ENCODE results near the gene PPP2R3A. TPM values are rescaled to one million over a fixed set of nuclear protein-coding genes. Genes with fewer than 3 reads are reported as not detected.

PPP2R3A gene
- total RNA-seq, 3 donors from 2014 or later (not counting 1 experiment from before 2014, with no cell fraction given) = 0.35 to 0.43 (median 0.40) TPM

- Histone ChIP-seq H3K36me3 (ENCODE audit: control insufficient read depth, insufficient read depth, low read length) (no peaks in the 10 kb centered on the region), H3K27ac (ENCODE audit: low read length) (no peak overlapping the region), H3K4me3 (ENCODE audit: low read length) (no peak overlapping the region), H3K9me3 (ENCODE audit: control insufficient read depth, insufficient read depth, low read length) (no peaks in the 10 kb centered on the region), H3K27me3 (ENCODE audit: control insufficient read depth, insufficient read depth, low read length) (no peaks in the 10 kb centered on the region), H3K4me1 (ENCODE audit: control insufficient read depth, insufficient read depth, low read length) (peaks cover 27% of the 10 kb centered on the region)
- Mint-ChIP-seq H3K27ac (no peak overlapping the region), H3K9me3 (no peaks in the 10 kb centered on the region), H3K4me3 (peak overlapping the region; percentile 72), H3K4me1 (peaks cover 32 to 33% of the 10 kb centered on the region in 2 donors), H3K27me3 (ENCODE audit: low read depth in 2 of 2) (no peaks in the 10 kb centered on the region), H3K36me3 (no peaks in the 10 kb centered on the region)
- intact Hi-C loops (cut with micrococcal nuclease) = no loop called here
- peak in 2 of 3 donors; percentile 39 to 48 for ATAC-seq
- no peak for DNase-seq
- TF ChIP-seq CTCF (IDR thresholded peaks at IDR 0.05) = no peak
- 42% methylated on average over 1 of the region's 1 CpG for WGBS (ENCODE audit: insufficient coverage)
Measured at GRCh38 chr3:136171097-136171542, 205.6 kb downstream of the PPP2R3A start.

GRCh38 chr3:136173939-136174490 is 208.5 kb downstream of the PPP2R3A start:
- Mint-ChIP-seq H3K4me1 (peaks cover 23 to 26% of the 10 kb centered on the region in 2 donors), H3K36me3 (no peaks in the 10 kb centered on the region), H3K4me3 (no peak overlapping the region), H3K27me3 (ENCODE audit: low read depth in 2 of 2) (no peaks in the 10 kb centered on the region), H3K27ac (no peak overlapping the region), H3K9me3 (no peaks in the 10 kb centered on the region)
- DNase-seq (no peak), ATAC-seq (no peak)
- intact Hi-C loops (cut with micrococcal nuclease) = loop anchor here (2.0 kb wide), 1 partner anchor 17 kb away; no protein-coding TSS in a partner anchor
- H3K4me3 ChIP-seq (ENCODE audit: low read length) = no peak overlapping the region
- H3K27ac ChIP-seq (ENCODE audit: low read length) = no peak overlapping the region
- no peaks in the 10 kb centered on the region for H3K9me3 ChIP-seq (ENCODE audit: control insufficient read depth, insufficient read depth, low read length)
- no peaks in the 10 kb centered on the region for H3K27me3 ChIP-seq (ENCODE audit: control insufficient read depth, insufficient read depth, low read length)
- peaks cover 45% of the 10 kb centered on the region for H3K4me1 ChIP-seq (ENCODE audit: control insufficient read depth, insufficient read depth, low read length)
- H3K36me3 ChIP-seq (ENCODE audit: control insufficient read depth, insufficient read depth, low read length) = no peaks in the 10 kb centered on the region
- TF ChIP-seq CTCF (IDR thresholded peaks at IDR 0.05) = no peak

GRCh38 chr3:136177876-136178275 is 212.3 kb downstream of the PPP2R3A start:
- Histone ChIP-seq H3K27ac (ENCODE audit: low read length) (no peak overlapping the region), H3K36me3 (ENCODE audit: control insufficient read depth, insufficient read depth, low read length) (no peaks in the 10 kb centered on the region), H3K4me3 (ENCODE audit: low read length) (no peak overlapping the region), H3K27me3 (ENCODE audit: control insufficient read depth, insufficient read depth, low read length) (no peaks in the 10 kb centered on the region), H3K4me1 (ENCODE audit: control insufficient read depth, insufficient read depth, low read length) (peaks cover 42% of the 10 kb centered on the region), H3K9me3 (ENCODE audit: control insufficient read depth, insufficient read depth, low read length) (no peaks in the 10 kb centered on the region)
- H3K4me1 Mint-ChIP-seq = peaks cover 44 to 60% of the 10 kb centered on the region in 2 donors
- WGBS (ENCODE audit: insufficient coverage) = no CpG with 5 or more reads among the region's 4 CpGs
- H3K36me3 Mint-ChIP-seq = no peaks in the 10 kb centered on the region
- no peaks in the 10 kb centered on the region for H3K27me3 Mint-ChIP-seq (ENCODE audit: low read depth in 2 of 2)
- peak overlapping the region; percentile 45 for H3K4me3 Mint-ChIP-seq
- H3K27ac Mint-ChIP-seq = peak overlapping the region; percentile 47 to 56
- TF ChIP-seq CTCF (IDR thresholded peaks at IDR 0.05) = no peak
- intact Hi-C loops (cut with micrococcal nuclease) = no loop called here
- ATAC-seq (no peak), DNase-seq (no peak)
- no peaks in the 10 kb centered on the region for H3K9me3 Mint-ChIP-seq

GRCh38 chr3:136181741-136182140 is 216.2 kb downstream of the PPP2R3A start:
- Mint-ChIP-seq H3K4me3 (peak overlapping the region; percentile 49), H3K27ac (peak overlapping the region; percentile 83 to 88), H3K36me3 (no peaks in the 10 kb centered on the region), H3K27me3 (ENCODE audit: low read depth in 2 of 2) (no peaks in the 10 kb centered on the region), H3K9me3 (no peaks in the 10 kb centered on the region), H3K4me1 (peaks cover 70 to 84% of the 10 kb centered on the region in 2 donors)
- Histone ChIP-seq H3K9me3 (ENCODE audit: control insufficient read depth, insufficient read depth, low read length) (no peaks in the 10 kb centered on the region), H3K4me1 (ENCODE audit: control insufficient read depth, insufficient read depth, low read length) (peaks cover 49% of the 10 kb centered on the region), H3K27me3 (ENCODE audit: control insufficient read depth, insufficient read depth, low read length) (no peaks in the 10 kb centered on the region), H3K36me3 (ENCODE audit: control insufficient read depth, insufficient read depth, low read length) (no peaks in the 10 kb centered on the region), H3K27ac (ENCODE audit: low read length) (no peak overlapping the region), H3K4me3 (ENCODE audit: low read length) (no peak overlapping the region)
- TF ChIP-seq CTCF (IDR thresholded peaks at IDR 0.05) = no peak
- no peak for ATAC-seq
- intact Hi-C loops (cut with micrococcal nuclease) = no loop called here
- 79% methylated on average over 6 of the region's 8 CpGs for WGBS (ENCODE audit: insufficient coverage)
- DNase-seq = no peak
